Measurements from ENCODE around the gene SFXN4. TPM values are rescaled to one million over a fixed set of nuclear protein-coding genes. Genes with fewer than 3 reads are reported as not detected.
A peak's percentile ranks its signal among the peaks of the same experiment; 100 is the strongest.

SFXN4 gene
- total and polyA plus RNA-seq, 7 donors = 14.8 to 48.3 (median 19.7) TPM

DNA sequence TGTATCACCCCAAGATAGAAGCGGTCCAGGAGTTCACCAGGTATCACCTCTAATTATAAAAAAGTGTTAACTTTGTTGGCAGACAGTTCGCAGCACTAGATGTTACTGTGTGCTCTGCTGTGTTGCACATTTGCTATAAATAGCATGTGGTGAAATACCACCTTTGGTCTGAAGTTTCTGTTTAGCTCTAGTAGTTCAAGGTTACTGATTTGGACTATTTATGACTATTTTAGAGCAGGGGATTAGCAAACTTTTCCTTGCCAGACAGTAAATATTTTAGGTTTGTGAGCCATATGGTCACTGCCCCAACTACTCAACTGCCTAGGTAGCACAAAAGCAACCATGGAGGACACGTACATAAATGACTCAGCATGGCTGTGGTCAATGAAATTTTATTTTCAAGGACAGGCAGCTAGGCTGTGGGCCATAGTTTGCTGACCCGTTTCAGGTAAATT, 45.1 kb downstream of the SFXN4 start:
- 68 to 82% methylated on average over 4 of the region's 4 CpGs for whole genome bisulfite sequencing, 2 donors
- peak overlapping the region; percentile 24 to 54 (median 46) for H3K27ac ChIP-seq
- H3K27me3 ChIP-seq = no peaks in the 10 kb centered on the region
- H3K4me1 ChIP-seq = peaks cover 0 to 13% (median 5%) of the 10 kb centered on the region in 4 donors
- intact Hi-C loops (cut with DNase I) = no loop called here
- no peaks in the 10 kb centered on the region for H3K9me3 ChIP-seq
- no peak overlapping the region for H3K4me3 ChIP-seq
- H3K36me3 ChIP-seq = peaks cover 20 to 85% (median 43%) of the 10 kb centered on the region in 4 donors
- TF ChIP-seq POLR2AphosphoS5 (IDR thresholded peaks at IDR 0.05) (no peak), EP300 (IDR thresholded peaks at IDR 0.05) (no peak), POLR2A (IDR thresholded peaks at IDR 0.05) (no peak)
- TF ChIP-seq, protein P1, sequence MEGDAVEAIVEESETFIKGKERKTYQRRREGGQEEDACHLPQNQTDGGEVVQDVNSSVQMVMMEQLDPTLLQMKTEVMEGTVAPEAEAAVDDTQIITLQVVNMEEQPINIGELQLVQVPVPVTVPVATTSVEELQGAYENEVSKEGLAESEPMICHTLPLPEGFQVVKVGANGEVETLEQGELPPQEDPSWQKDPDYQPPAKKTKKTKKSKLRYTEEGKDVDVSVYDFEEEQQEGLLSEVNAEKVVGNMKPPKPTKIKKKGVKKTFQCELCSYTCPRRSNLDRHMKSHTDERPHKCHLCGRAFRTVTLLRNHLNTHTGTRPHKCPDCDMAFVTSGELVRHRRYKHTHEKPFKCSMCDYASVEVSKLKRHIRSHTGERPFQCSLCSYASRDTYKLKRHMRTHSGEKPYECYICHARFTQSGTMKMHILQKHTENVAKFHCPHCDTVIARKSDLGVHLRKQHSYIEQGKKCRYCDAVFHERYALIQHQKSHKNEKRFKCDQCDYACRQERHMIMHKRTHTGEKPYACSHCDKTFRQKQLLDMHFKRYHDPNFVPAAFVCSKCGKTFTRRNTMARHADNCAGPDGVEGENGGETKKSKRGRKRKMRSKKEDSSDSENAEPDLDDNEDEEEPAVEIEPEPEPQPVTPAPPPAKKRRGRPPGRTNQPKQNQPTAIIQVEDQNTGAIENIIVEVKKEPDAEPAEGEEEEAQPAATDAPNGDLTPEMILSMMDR (IDR thresholded peaks at IDR 0.05) = no peak
- peak; percentile 9 for DNase-seq

DNA sequence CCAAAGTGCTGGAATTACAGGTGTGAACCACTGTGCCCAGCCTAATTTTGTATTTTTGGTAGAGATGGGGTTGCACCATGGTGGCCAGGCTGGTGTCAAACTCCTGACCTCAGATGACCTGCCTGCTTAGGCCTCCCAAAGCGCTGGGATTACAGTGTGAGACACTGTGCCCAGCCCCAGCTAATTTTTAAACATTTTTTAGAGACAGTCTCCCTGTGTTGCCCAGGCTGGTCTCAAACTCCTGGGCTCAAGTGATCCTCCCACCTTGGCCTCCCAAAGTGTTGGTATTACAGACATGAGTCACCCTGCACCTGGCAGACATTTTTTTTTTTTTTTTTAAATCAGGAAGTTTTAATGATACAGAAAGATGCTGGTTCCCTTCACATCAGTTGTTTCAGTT, 46.1 kb downstream of the SFXN4 start:
- Histone ChIP-seq H3K27me3 (no peaks in the 10 kb centered on the region), H3K4me3 (no peak overlapping the region), H3K9me3 (no peaks in the 10 kb centered on the region), H3K4me1 (peaks cover 0 to 20% (median 11%) of the 10 kb centered on the region in 4 donors), H3K27ac (no peak overlapping the region), H3K36me3 (peaks cover 20 to 74% (median 39%) of the 10 kb centered on the region in 4 donors)
- WGBS, 2 donors = 96 to 100% methylated on average over 1 of the region's 1 CpG
- TF ChIP-seq EP300 (IDR thresholded peaks at IDR 0.05) (no peak), POLR2A (IDR thresholded peaks at IDR 0.05) (no peak), POLR2AphosphoS5 (IDR thresholded peaks at IDR 0.05) (no peak)
- TF ChIP-seq, protein P1 (IDR thresholded peaks at IDR 0.05) = no peak
- intact Hi-C loops (cut with DNase I) = no loop called here
- DNase-seq = peak; percentile 21

GRCh38 chr10:119118231-119118630, 47.3 kb downstream of the SFXN4 start:
- no peaks in the 10 kb centered on the region for H3K27me3 ChIP-seq
- WGBS, 2 donors = 95% methylated on average over 5 of the region's 5 CpGs
- no peak overlapping the region for H3K4me3 ChIP-seq
- peak; percentile 36 for DNase-seq
- intact Hi-C loops (cut with DNase I) = no loop called here
- H3K27ac ChIP-seq = no peak overlapping the region
- peaks cover 0 to 30% (median 23%) of the 10 kb centered on the region in 4 donors for H3K4me1 ChIP-seq
- H3K9me3 ChIP-seq = no peaks in the 10 kb centered on the region
- H3K36me3 ChIP-seq = peaks cover 20 to 63% (median 34%) of the 10 kb centered on the region in 4 donors
- TF ChIP-seq POLR2AphosphoS5 (IDR thresholded peaks at IDR 0.05) = no peak
- TF ChIP-seq, protein P1 (IDR thresholded peaks at IDR 0.05) = no peak
- no peak for TF ChIP-seq POLR2A (IDR thresholded peaks at IDR 0.05)
- no peak for TF ChIP-seq EP300 (IDR thresholded peaks at IDR 0.05)

GRCh38 chr10:119116326-119116951, 49.1 kb downstream of the SFXN4 start:
- peak; percentile 11 for DNase-seq
- peak overlapping the region in 2 of 4 donors; percentile 25 to 62 for H3K27ac ChIP-seq
- H3K4me3 ChIP-seq = no peak overlapping the region
- H3K27me3 ChIP-seq = no peaks in the 10 kb centered on the region
- peaks cover 19 to 61% (median 35%) of the 10 kb centered on the region in 4 donors for H3K36me3 ChIP-seq
- no peaks in the 10 kb centered on the region for H3K9me3 ChIP-seq
- H3K4me1 ChIP-seq = peaks cover 0 to 34% (median 25%) of the 10 kb centered on the region in 4 donors
- intact Hi-C loops (cut with DNase I) = no loop called here
- WGBS, 2 donors = 97% methylated on average over 6 of the region's 6 CpGs
- no peak for TF ChIP-seq EP300 (IDR thresholded peaks at IDR 0.05)
- TF ChIP-seq, protein P1 (IDR thresholded peaks at IDR 0.05) = no peak
- no peak for TF ChIP-seq POLR2A (IDR thresholded peaks at IDR 0.05)
- TF ChIP-seq POLR2AphosphoS5 (IDR thresholded peaks at IDR 0.05) = no peak
